ENCODE measurements around the gene EIF6.

EIF6 gene

GRCh38 chr20:35314816-35315631 is 30.5 kb upstream of the EIF6 start:
- DNase-seq (ENCODE audit: insufficient read length, low spot score) (no peak), FAIRE-seq (no peak)

DNA sequence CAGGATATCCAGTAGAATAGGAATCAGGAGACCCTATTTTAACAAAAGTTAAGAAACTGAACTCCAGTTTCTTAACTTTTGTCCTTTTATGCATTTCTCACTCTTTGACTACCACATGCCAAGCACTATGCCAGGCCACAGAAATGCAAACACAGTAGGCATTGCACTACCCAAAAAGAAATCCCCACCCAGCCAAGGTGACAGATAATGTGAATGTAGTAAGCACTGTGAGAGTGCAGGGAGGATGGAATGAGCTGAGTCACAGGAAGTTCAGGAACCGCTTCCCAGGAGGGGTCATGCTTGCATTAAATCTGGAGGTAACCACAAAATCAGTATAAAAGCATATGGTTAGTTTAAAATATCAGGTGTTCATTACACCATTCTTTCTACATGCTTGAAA is 27.7 kb upstream of the EIF6 start:
- FAIRE-seq (no peak), DNase-seq (ENCODE audit: insufficient read length, low spot score) (no peak)

GRCh38 chr20:35311822-35312221 is 27.2 kb upstream of the EIF6 start:
- no peak for DNase-seq (ENCODE audit: insufficient read length, low spot score)
- FAIRE-seq = no peak

- FAIRE-seq (no peak), DNase-seq (ENCODE audit: insufficient read length, low spot score) (no peak)
Observed at GRCh38 chr20:35311409-35311808, 26.8 kb upstream of the EIF6 start.

GRCh38 chr20:35307666-35308653 is 23.4 kb upstream of the EIF6 start:
- DNase-seq (ENCODE audit: insufficient read length, low spot score) (no peak), FAIRE-seq (no peak)

DNA sequence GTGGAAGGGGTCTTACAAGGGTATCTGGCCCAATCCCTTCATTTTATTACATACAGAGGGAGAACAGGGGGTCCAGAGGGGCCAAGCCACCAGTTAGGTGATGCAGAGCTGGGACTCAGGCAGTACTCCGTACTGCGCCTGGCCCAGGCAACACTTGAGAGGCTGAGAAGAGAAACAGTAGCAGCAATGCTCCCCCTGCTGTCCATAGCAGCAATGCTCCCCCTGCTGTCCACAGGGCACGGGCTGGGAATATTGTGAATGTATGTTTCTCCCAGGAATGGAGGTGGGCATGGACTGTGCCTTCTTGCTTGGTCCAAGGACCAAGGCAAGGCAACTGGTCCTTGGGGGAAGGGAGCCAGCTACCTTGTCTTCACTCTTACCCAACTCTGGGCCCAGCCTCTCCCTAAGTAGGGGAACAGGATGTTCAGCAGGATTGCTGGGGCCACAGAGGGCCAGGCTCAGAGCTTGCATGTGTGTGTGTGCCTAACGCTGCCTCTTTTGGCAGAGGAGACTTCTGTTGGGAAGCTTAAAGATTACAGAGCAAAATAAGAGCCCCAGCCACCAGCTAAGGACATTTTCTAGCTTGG is 22.5 kb upstream of the EIF6 start:
- no peak for FAIRE-seq
- no peak for DNase-seq (ENCODE audit: insufficient read length, low spot score)

DNA sequence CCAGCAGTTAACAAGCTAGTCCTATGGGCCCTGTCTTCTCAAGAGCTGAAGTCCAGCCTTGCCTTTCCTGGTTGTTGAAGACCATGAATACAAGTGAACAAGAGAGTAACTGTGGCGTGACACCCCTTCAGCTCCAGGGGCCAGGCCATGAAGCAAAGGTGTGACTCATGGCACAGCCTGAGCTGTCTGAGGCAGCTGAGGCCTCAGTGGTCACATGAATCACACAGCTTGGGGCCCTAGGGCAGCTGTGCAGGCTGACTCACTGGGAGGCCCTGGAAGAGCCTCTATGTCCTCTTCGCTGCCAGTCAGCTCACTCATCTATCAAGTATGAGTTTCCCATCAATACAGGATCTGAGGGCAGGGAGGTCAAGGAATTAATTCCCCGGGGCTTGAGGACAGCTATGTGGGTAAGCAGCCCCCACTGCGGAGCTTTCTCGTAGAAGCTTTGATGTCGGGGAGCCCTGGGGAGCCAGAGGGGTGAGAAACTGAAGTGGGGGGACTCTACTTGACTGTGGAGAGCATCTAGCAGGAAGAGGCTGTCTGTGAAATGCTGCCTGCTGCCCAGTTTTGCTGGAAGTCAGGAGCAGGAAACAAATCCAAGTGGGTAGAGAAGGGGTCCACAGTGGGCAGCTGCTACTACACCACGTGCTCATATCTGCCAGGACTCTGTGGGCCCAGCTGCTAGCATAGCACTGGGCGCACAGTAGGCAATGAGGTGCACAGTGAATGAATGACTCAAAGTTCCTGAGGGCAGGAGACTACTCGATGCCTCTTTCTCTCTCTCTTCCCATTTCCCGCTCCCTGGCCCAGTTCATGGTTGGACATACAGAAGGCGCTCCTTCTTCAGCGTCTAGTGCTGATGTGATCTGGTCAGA is 21.3 kb upstream of the EIF6 start:
- DNase-seq (ENCODE audit: insufficient read length, low spot score) (no peak), FAIRE-seq (no peak)

DNA sequence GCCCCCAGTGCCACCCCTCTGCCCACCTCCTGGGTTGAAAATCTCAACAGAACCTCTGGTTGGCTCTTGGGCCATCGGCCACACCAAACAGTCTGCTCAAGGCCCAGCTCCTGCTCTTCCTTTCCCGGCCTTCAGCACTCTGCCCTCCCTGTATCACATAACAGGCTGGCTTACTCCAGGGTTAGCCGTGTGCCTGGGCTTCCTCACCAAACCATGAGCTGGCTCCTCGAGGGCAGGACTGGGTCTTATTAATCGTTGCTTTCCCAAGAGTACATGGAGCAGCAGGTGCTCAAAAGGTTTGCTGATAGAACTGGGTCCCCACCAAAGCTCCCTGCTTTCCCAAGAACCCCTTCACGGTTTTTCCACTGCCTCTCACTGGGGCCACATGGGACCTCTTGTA is 20.4 kb upstream of the EIF6 start:
- DNase-seq (ENCODE audit: insufficient read length, low spot score) = no peak
- FAIRE-seq = no peak

- FAIRE-seq (peak; percentile 80), DNase-seq (ENCODE audit: insufficient read length, low spot score) (peak; percentile 80)
Observed at GRCh38 chr20:35303735-35304491, 19.3 kb upstream of the EIF6 start.

DNA sequence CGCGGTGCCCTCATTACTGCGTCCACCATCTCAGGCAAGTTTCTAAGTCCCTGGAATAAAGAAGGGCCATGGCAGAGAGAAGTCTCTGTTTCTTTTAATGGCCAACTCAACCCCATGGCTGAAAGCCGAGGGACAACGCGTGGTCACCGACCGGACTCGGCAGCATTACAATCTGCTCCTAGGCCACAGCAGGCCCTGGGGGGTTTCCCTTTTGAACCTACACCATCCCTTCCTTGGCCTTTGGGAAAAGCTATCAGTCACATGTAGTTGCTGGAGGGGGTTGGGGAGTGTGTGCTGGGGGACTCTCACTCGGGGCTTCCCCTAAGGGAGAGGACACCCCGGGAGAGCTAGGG is 18.8 kb upstream of the EIF6 start:
- no peak for DNase-seq (ENCODE audit: insufficient read length, low spot score)
- FAIRE-seq = no peak

GRCh38 chr20:35302421-35303335 is 18.1 kb upstream of the EIF6 start:
- no peak for FAIRE-seq
- no peak for DNase-seq (ENCODE audit: insufficient read length, low spot score)

DNA sequence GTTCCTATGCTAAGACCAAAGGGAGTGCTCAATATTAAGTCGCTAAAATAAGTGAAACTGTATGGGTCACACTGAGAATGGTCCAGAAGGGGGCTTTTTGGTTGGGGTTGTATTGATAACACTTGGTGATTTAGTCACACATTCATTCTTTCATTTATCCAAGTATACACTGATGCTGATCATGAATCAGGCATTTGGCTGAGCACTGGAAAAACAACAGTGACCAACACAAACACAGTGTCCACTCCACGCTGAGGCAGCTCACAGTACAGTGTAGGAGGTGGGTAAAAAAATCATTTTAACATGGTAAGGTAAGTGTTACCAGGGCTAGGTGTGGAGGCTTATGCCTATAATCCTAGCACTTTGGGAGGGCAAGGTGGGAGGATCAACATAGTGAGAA is 16.9 kb upstream of the EIF6 start:
- DNase-seq (ENCODE audit: insufficient read length, low spot score) (no peak), FAIRE-seq (no peak)

DNA sequence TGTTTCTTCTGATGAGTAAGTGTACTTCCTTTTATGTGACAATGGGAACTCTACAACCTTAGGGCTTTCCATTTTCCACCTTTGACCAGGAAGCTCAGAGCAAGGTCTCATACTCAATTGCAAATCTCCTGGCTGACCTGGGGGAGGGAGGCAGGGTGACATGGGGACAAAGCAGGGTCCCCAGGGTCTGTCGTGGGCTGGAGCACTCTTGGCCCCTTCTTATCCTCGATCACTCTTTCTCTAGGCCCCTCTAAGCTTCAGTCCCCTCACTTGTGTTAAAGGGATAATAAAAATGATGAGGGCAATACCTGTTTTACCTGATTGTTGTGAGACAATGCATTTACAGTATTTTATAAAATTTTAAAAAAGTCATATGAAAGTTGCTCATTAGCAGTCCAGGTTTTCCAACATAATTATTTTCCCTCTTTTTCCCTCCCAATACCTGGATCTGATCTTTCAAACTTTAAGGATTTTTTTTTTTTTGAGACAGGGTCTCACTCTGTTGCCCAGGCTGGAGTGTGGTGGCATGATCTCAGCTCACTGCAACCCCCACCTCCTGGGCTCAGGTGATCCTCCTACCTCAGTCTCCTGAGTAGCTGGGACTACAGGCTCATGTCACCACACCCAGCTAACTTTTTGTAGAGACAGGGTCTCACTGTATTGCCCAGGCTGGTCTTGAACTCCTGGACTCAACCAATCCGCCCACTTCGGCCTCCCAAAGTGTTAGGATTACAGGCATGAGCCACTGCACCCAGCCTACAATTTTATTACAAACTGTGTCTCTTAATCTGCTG is 16.1 kb upstream of the EIF6 start:
- DNase-seq (ENCODE audit: insufficient read length, low spot score) (no peak), FAIRE-seq (no peak)

- FAIRE-seq (no peak), DNase-seq (ENCODE audit: insufficient read length, low spot score) (no peak)
Observed at GRCh38 chr20:35299780-35300179, 15.2 kb upstream of the EIF6 start.

DNA sequence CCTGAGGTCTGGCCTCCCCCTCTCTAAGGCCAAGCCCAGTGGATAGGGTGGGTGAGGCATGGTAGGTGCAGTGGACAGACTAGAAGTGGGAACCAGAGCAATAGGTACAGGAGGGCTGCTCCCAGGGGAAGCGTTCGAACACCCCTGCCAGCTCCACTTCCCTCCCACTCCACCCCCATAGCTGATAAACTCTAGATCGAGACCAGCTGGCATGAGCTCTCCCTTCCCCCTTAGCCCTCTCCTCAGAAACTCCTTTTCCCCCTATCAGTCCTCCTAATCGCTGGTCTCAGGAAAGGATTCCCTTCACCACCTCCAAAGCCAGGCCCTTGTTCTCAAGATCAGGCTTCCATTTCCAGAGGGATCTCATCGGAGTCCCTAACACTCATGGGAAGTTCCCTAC is 13.7 kb upstream of the EIF6 start:
- no peak for FAIRE-seq
- no peak for DNase-seq (ENCODE audit: insufficient read length, low spot score)

DNA sequence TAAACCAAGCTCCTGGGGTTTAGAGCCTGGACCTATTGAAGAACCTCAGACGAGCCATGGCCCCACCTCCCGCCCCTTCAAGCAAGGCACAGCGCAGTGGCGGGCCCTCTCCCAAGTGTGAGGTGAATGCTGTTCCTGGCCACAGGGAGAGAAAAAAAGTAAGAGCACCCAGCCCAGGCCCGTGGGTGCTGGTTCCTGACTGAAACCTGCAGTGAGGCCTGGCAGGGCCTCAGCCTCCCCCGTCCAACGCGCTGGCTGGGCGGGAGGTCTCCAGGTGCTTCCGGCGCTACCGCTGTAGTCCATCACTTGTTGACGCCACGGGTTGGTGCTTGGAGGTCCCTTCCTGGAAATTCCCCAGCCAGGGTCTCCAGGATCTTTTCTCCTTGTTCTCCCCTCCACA is 13.2 kb upstream of the EIF6 start:
- FAIRE-seq (no peak), DNase-seq (ENCODE audit: insufficient read length, low spot score) (no peak)

GRCh38 chr20:35297155-35297554 is 12.6 kb upstream of the EIF6 start:
- FAIRE-seq (no peak), DNase-seq (ENCODE audit: insufficient read length, low spot score) (no peak)

DNA sequence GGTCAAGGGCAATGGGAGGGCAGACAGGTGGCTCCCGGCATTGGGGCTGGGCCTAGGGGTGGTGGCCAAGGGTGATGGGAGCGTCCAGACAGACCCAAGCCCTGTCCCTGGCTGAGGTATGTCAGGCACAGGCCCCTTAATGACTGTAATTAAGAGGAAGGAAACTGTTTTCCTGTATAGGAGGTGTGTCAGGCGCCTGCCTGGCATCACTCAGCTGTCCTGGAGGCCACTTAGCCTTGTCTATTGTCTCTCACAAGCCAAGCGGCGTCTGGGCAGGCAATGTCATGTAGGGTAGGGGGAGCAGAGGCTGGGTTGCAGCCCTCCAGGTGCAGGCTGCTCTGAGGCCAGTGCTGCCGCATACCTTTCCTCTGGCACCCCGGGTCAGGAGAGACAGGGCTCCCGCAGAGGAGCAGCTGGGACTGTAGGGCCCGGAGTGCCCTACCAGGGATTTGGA is 11.6 kb upstream of the EIF6 start:
- no peak for FAIRE-seq
- no peak for DNase-seq (ENCODE audit: insufficient read length, low spot score)

Measured in GM19239 (cell line).